ENCODE results near the gene SH3GL1. TPM values are rescaled to one million over a fixed set of nuclear protein-coding genes. Genes with fewer than 3 reads are reported as not detected.

SH3GL1 gene
- total and polyA plus RNA-seq, 9 of the 15 experiments (the other 6 are each of a cell fraction or from before 2014, with no cell fraction given): 1.7 to 75.3 (median 25.7) TPM

GRCh38 chr19:4400135-4400936 is at the start of gene SH3GL1 (continued):
- TF ChIP-seq PURB (CRISPR knock-in tag; IDR thresholded peaks at IDR 0.05; ENCODE audit: low read depth): no peak
- TF ChIP-seq KAT8 (IDR thresholded peaks at IDR 0.05; ENCODE audit: low read depth): no peak
- no peak for TF ChIP-seq OTX1 (CRISPR knock-in tag; IDR thresholded peaks at IDR 0.05)
- peak; percentile 80 for TF ChIP-seq E2F8 (IDR thresholded peaks at IDR 0.05; ENCODE audit: low read depth, partially characterized antibody)
- peak in 1 of 2 experiments; percentile 99; a peak in 2 of 4 replicates for TF ChIP-seq ZNF639 (CRISPR knock-in tag; conservative IDR thresholded peaks at IDR 0.05 in 1 of 2, IDR thresholded peaks at IDR 0.05 in 1 of 2)
- TF ChIP-seq NRF1 (conservative IDR thresholded peaks at IDR 0.05 in 1 of 2, IDR thresholded peaks at IDR 0.05 in 1 of 2): peak in 1 of 2 experiments; percentile 25; a peak in 1 of 4 replicates
- TF ChIP-seq MECOM (CRISPR knock-in tag; IDR thresholded peaks at IDR 0.05): no peak
- TF ChIP-seq ARNT (IDR thresholded peaks at IDR 0.05): no peak; a peak in 1 of 4 replicates
- peak; percentile 43; the same call in 1 of the 2 replicates for TF ChIP-seq JUN (IDR thresholded peaks at IDR 0.05; ENCODE audit: borderline replicate concordance, low read depth, low read length)
- TF ChIP-seq JUN (CRISPR knock-in tag; IDR thresholded peaks at IDR 0.05; ENCODE audit: borderline replicate concordance): no peak
- TF ChIP-seq RBM22 (IDR thresholded peaks at IDR 0.05; ENCODE audit: low read depth, low read length, poor library complexity, severe bottlenecking): no peak
- no peak for TF ChIP-seq ZNF121 (CRISPR knock-in tag; conservative IDR thresholded peaks at IDR 0.05)
- no peak for TF ChIP-seq FUS (optimal IDR thresholded peaks at IDR 0.05; ENCODE audit: low read depth, low read length)
- peak; percentile 35 to 49; a peak in 2 of 4 replicates for TF ChIP-seq TEAD1 (CRISPR knock-in tag; IDR thresholded peaks at IDR 0.05)
- no peak for TF ChIP-seq ETV6 (IDR thresholded peaks at IDR 0.05; ENCODE audit: borderline replicate concordance in 1 of 2, low read depth in 2 of 2, low read length in 1 of 2)
- no peak for TF ChIP-seq ETV6 (CRISPR knock-in tag; IDR thresholded peaks at IDR 0.05; ENCODE audit: borderline replicate concordance)
- 0 out of 2 replicates have a peak, but pooled peaks have one; percentile 33 for TF ChIP-seq KLF16 (IDR thresholded peaks at IDR 0.05)
- no peak for TF ChIP-seq HDAC3 (IDR thresholded peaks at IDR 0.05; ENCODE audit: borderline replicate concordance, partially characterized antibody)
- no peak for TF ChIP-seq ATF4 (CRISPR knock-in tag; IDR thresholded peaks at IDR 0.05)
- no peak for TF ChIP-seq KAT2B (IDR thresholded peaks at IDR 0.05; ENCODE audit: low read depth, low read length)
- TF ChIP-seq ZNF583 (CRISPR knock-in tag; IDR thresholded peaks at IDR 0.05): no peak
- 0 out of 4 replicates have a peak, but pooled peaks of 1 of the 2 experiments have one; percentile 13 for TF ChIP-seq TRIM24 (IDR thresholded peaks at IDR 0.05)
- TF ChIP-seq PHF8 (IDR thresholded peaks at IDR 0.05; ENCODE audit: borderline replicate concordance, low read length): peak; percentile 86; the same call in 1 of the 2 replicates
- no peak for TF ChIP-seq ZNF76 (CRISPR knock-in tag; IDR thresholded peaks at IDR 0.05; ENCODE audit: borderline replicate concordance)

All from K562 (cell line).